ENCODE data around the gene VPS51. TPM values are rescaled to one million over a fixed set of nuclear protein-coding genes. Genes with fewer than 3 reads are reported as not detected.

VPS51 gene
- polyA plus RNA-seq, 4 donors, result 111 to 159 (median 136) TPM

DNA sequence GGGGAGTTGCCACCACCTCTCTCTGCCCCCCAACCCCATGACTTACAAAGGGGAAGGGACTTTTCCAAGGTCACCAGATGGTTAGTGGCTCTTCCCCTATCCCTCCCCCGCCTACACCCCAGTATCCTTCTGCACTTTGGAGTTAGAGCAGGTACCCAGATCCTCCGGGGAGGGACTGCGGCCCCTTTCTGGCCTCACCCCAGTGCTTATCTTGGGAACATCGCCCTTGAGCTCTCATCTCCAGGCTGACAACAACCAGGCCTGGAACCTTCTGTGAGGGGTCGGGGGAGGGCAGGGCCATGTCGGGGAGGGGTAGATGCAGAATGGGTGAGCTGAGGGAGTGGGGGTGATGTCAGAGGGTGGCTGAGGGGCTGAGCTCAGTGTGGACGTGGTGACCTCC is 30.2 kb upstream of the VPS51 start:
- DNase-seq, result peak in 1 of 2 donors; percentile 39
- 31 to 52% (median 51%) methylated on average over 7 of the region's 7 CpGs for WGBS, 3 donors

DNA sequence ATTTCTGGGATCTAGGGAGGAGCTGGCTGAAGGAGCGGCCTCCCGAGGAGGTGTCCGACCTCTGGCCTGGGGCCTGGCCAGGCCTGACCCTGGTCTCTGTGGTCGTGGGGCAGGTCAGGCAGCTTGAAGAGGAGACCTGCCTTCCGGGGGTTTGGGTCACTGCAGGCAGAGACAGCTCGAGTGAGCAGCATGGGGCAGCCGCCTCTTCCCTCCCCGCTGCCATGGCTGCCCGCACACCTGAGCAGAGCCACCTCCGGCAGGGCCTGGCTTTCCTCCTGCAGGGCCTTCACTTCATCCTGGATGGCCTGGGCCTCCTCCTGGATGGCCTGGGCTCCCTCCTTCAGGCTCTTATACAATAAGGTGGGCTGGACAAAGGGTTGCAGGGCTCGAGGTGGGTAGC is 29.7 kb upstream of the VPS51 start:
- Histone ChIP-seq H3K27ac (ENCODE audit: low read depth in 1 of 3, low read length in 2 of 3) (no peak overlapping the region), H3K9me3 (ENCODE audit: control insufficient read depth in 2 of 2, insufficient read depth in 1 of 2, low read depth in 1 of 2, low read length in 1 of 2) (no peaks in the 10 kb centered on the region), H3K4me1 (ENCODE audit: control insufficient read depth in 3 of 3, insufficient read depth in 2 of 3, low read depth in 1 of 3, low read length in 2 of 3) (peaks cover 0 to 11% (median 0%) of the 10 kb centered on the region in 3 donors), H3K36me3 (ENCODE audit: control insufficient read depth in 3 of 3, insufficient read depth in 2 of 3, low read depth in 1 of 3, low read length in 3 of 3) (no peaks in the 10 kb centered on the region), H3K27me3 (ENCODE audit: control insufficient read depth in 3 of 3, insufficient read depth in 3 of 3, low read length in 3 of 3) (no peaks in the 10 kb centered on the region), H3K4me3 (ENCODE audit: low read depth in 1 of 3, low read length in 3 of 3) (no peak overlapping the region)
- 70 to 78% (median 73%) methylated on average over 10 to 11 of the region's 11 CpGs for WGBS, 3 donors
- FAIRE-seq (no peak), DNase-seq (no peak)

More for the DNA sequence above, 30.2 kb upstream of the VPS51 start:
- H3K4me3 ChIP-seq (ENCODE audit: low read depth in 1 of 3, low read length in 3 of 3), result no peak overlapping the region
- no peak overlapping the region for H3K27ac ChIP-seq (ENCODE audit: low read depth in 1 of 3, low read length in 2 of 3)
- peaks cover 0 to 3% (median 0%) of the 10 kb centered on the region in 3 donors for H3K36me3 ChIP-seq (ENCODE audit: control insufficient read depth in 3 of 3, insufficient read depth in 2 of 3, low read depth in 1 of 3, low read length in 3 of 3)
- H3K4me1 ChIP-seq (ENCODE audit: control insufficient read depth in 3 of 3, insufficient read depth in 2 of 3, low read depth in 1 of 3, low read length in 2 of 3), result peaks cover 0 to 11% (median 0%) of the 10 kb centered on the region in 3 donors
- no peaks in the 10 kb centered on the region for H3K27me3 ChIP-seq (ENCODE audit: control insufficient read depth in 3 of 3, insufficient read depth in 3 of 3, low read length in 3 of 3)
- H3K9me3 ChIP-seq (ENCODE audit: control insufficient read depth in 2 of 2, insufficient read depth in 1 of 2, low read depth in 1 of 2, low read length in 1 of 2), result peaks cover 0 to 4% of the 10 kb centered on the region in 2 donors
- FAIRE-seq, result no peak

DNA sequence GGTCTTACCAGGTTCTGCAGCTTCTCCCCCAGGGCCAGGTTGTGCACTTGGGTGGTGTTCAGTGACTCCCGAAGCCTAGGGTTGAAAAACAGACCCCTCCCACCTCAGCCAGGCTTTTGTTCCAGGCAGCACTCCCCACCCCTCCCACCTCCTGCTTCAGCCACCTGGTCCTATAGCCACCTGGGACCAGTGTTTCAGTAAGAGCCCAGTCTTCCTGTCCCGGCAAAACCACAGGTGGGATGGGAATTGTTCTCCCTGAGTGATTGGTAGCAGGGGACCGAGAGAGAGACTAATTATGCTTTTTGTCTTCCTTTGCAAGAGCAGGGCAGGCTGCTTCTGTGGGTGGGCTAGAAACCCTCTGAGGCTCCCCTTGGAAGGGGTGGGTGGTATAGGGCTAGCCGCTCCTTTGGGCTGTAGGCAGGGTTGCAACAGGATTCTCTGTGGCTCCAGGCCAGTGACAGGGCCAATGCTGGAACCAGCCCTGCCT is 29.2 kb upstream of the VPS51 start:
- no peak overlapping the region for H3K4me3 ChIP-seq (ENCODE audit: low read depth in 1 of 3, low read length in 3 of 3)

DNA sequence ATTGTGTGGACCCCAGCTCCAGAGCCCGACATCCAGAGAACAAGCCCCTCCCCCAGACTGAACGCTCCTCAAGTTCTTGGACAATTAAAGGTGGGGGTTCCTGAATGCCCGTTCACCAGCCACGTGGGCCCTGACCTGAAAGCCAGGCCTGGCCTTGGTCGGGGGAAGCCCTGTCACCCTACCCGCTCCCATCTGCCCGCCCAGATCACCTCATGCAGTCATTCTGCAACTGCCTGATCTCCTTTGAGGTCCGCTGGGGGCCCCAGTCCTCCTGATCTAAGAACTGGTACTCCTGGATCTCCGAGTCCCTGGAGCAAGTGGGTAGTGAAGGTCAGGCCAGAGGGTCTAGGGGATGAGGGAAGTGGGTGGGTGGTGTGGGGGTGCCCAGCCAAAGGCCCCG is 28.6 kb upstream of the VPS51 start:
- 83 to 85% (median 83%) methylated on average over 10 of the region's 10 CpGs for WGBS, 3 donors
- no peaks in the 10 kb centered on the region for H3K27me3 ChIP-seq (ENCODE audit: control insufficient read depth in 3 of 3, insufficient read depth in 3 of 3, low read length in 3 of 3)
- H3K36me3 ChIP-seq (ENCODE audit: control insufficient read depth in 3 of 3, insufficient read depth in 2 of 3, low read depth in 1 of 3, low read length in 3 of 3), result no peaks in the 10 kb centered on the region
- no peak overlapping the region for H3K27ac ChIP-seq (ENCODE audit: low read depth in 1 of 3, low read length in 2 of 3)
- H3K4me3 ChIP-seq (ENCODE audit: low read depth in 1 of 3, low read length in 3 of 3), result no peak overlapping the region
- H3K4me1 ChIP-seq (ENCODE audit: control insufficient read depth in 3 of 3, insufficient read depth in 2 of 3, low read depth in 1 of 3, low read length in 2 of 3), result peaks cover 0 to 11% (median 0%) of the 10 kb centered on the region in 3 donors
- no peak for DNase-seq
- H3K9me3 ChIP-seq (ENCODE audit: control insufficient read depth in 2 of 2, insufficient read depth in 1 of 2, low read depth in 1 of 2, low read length in 1 of 2), result no peaks in the 10 kb centered on the region
- FAIRE-seq, result no peak

More for the DNA sequence above, 29.2 kb upstream of the VPS51 start:
- Histone ChIP-seq H3K4me1 (ENCODE audit: control insufficient read depth in 3 of 3, insufficient read depth in 2 of 3, low read depth in 1 of 3, low read length in 2 of 3) (peaks cover 0 to 11% (median 0%) of the 10 kb centered on the region in 3 donors), H3K27me3 (ENCODE audit: control insufficient read depth in 3 of 3, insufficient read depth in 3 of 3, low read length in 3 of 3) (no peaks in the 10 kb centered on the region), H3K27ac (ENCODE audit: low read depth in 1 of 3, low read length in 2 of 3) (no peak overlapping the region), H3K36me3 (ENCODE audit: control insufficient read depth in 3 of 3, insufficient read depth in 2 of 3, low read depth in 1 of 3, low read length in 3 of 3) (no peaks in the 10 kb centered on the region), H3K9me3 (ENCODE audit: control insufficient read depth in 2 of 2, insufficient read depth in 1 of 2, low read depth in 1 of 2, low read length in 1 of 2) (no peaks in the 10 kb centered on the region)
- no peak for FAIRE-seq
- WGBS, 3 donors, result 81 to 93% (median 86%) methylated on average over 4 of the region's 4 CpGs
- DNase-seq, result no peak

DNA sequence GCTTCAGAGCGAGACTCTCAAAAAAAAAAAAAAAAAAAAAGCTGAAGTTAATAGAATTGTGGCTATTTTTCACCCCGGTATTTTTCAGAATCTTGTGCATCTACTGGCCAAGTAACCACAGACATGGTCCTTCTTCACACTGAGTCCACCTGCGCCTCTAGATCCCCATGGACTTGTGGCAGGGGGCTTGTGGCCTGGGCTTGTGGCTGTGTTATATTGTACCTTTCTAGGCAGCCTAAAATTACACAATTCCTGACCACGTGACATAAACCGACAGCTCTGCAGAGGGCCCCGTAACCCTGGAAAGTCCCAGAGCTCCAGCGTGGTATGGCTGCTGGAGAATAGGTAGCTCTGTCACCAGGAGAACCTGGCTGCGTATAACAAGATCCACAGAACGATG is 26.8 kb upstream of the VPS51 start:
- Histone ChIP-seq H3K9me3 (ENCODE audit: control insufficient read depth in 2 of 2, insufficient read depth in 1 of 2, low read depth in 1 of 2, low read length in 1 of 2) (no peaks in the 10 kb centered on the region), H3K4me1 (ENCODE audit: control insufficient read depth in 3 of 3, insufficient read depth in 2 of 3, low read depth in 1 of 3, low read length in 2 of 3) (peaks cover 0 to 11% (median 0%) of the 10 kb centered on the region in 3 donors), H3K36me3 (ENCODE audit: control insufficient read depth in 3 of 3, insufficient read depth in 2 of 3, low read depth in 1 of 3, low read length in 3 of 3) (no peaks in the 10 kb centered on the region), H3K4me3 (ENCODE audit: low read depth in 1 of 3, low read length in 3 of 3) (no peak overlapping the region), H3K27ac (ENCODE audit: low read depth in 1 of 3, low read length in 2 of 3) (no peak overlapping the region), H3K27me3 (ENCODE audit: control insufficient read depth in 3 of 3, insufficient read depth in 3 of 3, low read length in 3 of 3) (no peaks in the 10 kb centered on the region)
- peak in 1 of 2 donors; percentile 53 for DNase-seq
- no peak for FAIRE-seq
- 51 to 55% (median 54%) methylated on average over 9 of the region's 9 CpGs for WGBS, 3 donors

DNA sequence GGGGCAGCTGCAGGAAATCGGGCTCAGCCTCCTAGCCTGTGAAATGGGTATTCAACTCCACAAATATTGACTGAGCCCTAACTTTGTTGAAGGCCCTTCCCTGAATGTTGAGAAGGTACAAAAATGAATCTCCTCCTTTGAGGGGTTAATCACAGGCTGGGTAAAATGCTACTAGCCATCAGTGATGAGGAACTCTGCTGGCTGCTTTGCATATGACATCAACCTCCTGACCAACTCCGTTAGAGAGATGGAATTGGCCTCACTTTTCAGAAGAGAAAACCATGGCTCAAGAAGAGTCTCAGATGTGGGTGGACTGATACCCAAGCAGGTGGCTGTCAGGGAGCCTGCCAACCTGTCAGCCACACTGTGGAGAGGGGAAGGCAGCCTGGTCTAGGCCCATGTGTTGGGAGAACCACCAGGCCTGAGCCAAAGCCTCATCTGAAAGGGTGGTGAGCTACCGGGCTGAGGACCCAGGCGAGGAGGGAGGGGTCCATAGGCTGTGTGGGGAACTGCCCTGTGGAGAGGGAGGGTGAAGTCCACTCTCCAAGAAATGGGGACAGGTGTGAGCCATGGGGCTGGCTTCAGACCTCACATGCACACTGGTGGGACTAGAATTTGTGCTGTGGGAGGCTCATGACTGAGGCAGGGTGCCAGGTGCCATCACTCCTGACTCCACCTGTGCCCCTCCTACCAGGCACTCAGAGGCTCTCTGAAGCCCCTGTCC is 23.9 kb upstream of the VPS51 start:
- H3K27me3 ChIP-seq (ENCODE audit: control insufficient read depth in 3 of 3, insufficient read depth in 3 of 3, low read length in 3 of 3), result no peaks in the 10 kb centered on the region
- no peak overlapping the region for H3K4me3 ChIP-seq (ENCODE audit: low read depth in 1 of 3, low read length in 3 of 3)
- peaks cover 0 to 5% (median 0%) of the 10 kb centered on the region in 3 donors for H3K36me3 ChIP-seq (ENCODE audit: control insufficient read depth in 3 of 3, insufficient read depth in 2 of 3, low read depth in 1 of 3, low read length in 3 of 3)
- no peaks in the 10 kb centered on the region for H3K4me1 ChIP-seq (ENCODE audit: control insufficient read depth in 3 of 3, insufficient read depth in 2 of 3, low read depth in 1 of 3, low read length in 2 of 3)
- H3K9me3 ChIP-seq (ENCODE audit: control insufficient read depth in 2 of 2, insufficient read depth in 1 of 2, low read depth in 1 of 2, low read length in 1 of 2), result no peaks in the 10 kb centered on the region
- FAIRE-seq, result no peak
- no peak overlapping the region for H3K27ac ChIP-seq (ENCODE audit: low read depth in 1 of 3, low read length in 2 of 3)
- no peak for DNase-seq
- WGBS, 3 donors, result 48 to 51% (median 51%) methylated on average over 4 of the region's 4 CpGs

DNA sequence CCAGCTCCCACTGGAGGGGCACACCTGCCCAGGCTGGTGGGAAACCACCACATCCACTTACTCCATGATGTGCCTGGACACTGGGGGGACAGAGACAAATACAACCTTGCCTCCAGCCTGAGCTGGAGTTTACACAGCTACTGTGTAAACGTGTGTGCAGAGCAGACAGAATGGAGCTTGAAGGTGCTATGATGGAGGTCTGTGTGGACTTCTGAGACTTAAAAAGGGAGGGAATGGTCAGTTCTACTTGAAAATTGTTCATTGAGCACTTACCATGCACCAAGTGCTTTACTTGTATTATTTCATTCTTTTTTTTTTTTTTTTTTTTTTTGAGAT is 23.4 kb upstream of the VPS51 start:
- Histone ChIP-seq H3K27ac (ENCODE audit: low read depth in 1 of 3, low read length in 2 of 3) (no peak overlapping the region), H3K36me3 (ENCODE audit: control insufficient read depth in 3 of 3, insufficient read depth in 2 of 3, low read depth in 1 of 3, low read length in 3 of 3) (peaks cover 0 to 5% (median 0%) of the 10 kb centered on the region in 3 donors), H3K27me3 (ENCODE audit: control insufficient read depth in 3 of 3, insufficient read depth in 3 of 3, low read length in 3 of 3) (no peaks in the 10 kb centered on the region), H3K4me1 (ENCODE audit: control insufficient read depth in 3 of 3, insufficient read depth in 2 of 3, low read depth in 1 of 3, low read length in 2 of 3) (no peaks in the 10 kb centered on the region), H3K4me3 (ENCODE audit: low read depth in 1 of 3, low read length in 3 of 3) (no peak overlapping the region), H3K9me3 (ENCODE audit: control insufficient read depth in 2 of 2, insufficient read depth in 1 of 2, low read depth in 1 of 2, low read length in 1 of 2) (no peaks in the 10 kb centered on the region)
- 48 to 60% (median 59%) methylated on average over 1 of the region's 1 CpG for WGBS, 3 donors
- no peak for FAIRE-seq
- no peak for DNase-seq

DNA sequence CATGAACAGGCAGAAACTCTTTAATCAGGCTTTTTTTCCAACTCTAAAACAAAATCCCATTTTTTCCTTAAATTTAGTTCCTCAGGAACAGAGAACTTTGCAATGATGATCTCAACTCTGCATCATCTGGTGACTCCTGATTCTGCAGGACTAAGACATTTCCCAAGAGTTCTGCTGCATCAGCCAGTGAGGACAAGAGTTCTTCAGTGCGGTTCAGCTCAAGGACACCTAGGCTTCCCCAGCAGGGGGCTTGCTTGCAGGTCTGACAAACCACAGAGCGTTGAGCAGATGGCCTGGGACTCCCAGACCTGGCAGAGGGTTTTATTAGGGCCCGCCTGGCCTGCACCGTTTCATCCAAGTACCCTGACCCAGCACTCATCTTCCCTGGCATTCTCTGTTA is 18.6 kb upstream of the VPS51 start:
- no peak overlapping the region for H3K4me3 ChIP-seq (ENCODE audit: low read depth in 1 of 3, low read length in 3 of 3)
- FAIRE-seq, result no peak
- DNase-seq, result no peak
- H3K4me1 ChIP-seq (ENCODE audit: control insufficient read depth in 3 of 3, insufficient read depth in 2 of 3, low read depth in 1 of 3, low read length in 2 of 3), result peaks cover 0 to 9% (median 0%) of the 10 kb centered on the region in 3 donors
- H3K9me3 ChIP-seq (ENCODE audit: control insufficient read depth in 2 of 2, insufficient read depth in 1 of 2, low read depth in 1 of 2, low read length in 1 of 2), result no peaks in the 10 kb centered on the region
- H3K36me3 ChIP-seq (ENCODE audit: control insufficient read depth in 3 of 3, insufficient read depth in 2 of 3, low read depth in 1 of 3, low read length in 3 of 3), result peaks cover 0 to 23% (median 0%) of the 10 kb centered on the region in 3 donors
- H3K27ac ChIP-seq (ENCODE audit: low read depth in 1 of 3, low read length in 2 of 3), result no peak overlapping the region
- 82 to 86% (median 82%) methylated on average over 4 of the region's 4 CpGs for WGBS, 3 donors
- H3K27me3 ChIP-seq (ENCODE audit: control insufficient read depth in 3 of 3, insufficient read depth in 3 of 3, low read length in 3 of 3), result no peaks in the 10 kb centered on the region
